Liver (tissue), 9 donors: ENCODE data around the gene AMIGO2. TPM values are rescaled to one million over a fixed set of nuclear protein-coding genes. Genes with fewer than 3 reads are reported as not detected.

Experiments used
- DNase-seq: peaks from one replicate; pipeline ENCODE4 v3.0.0-alpha.2; 2017; ENCODE audit warnings: low spot score
- H3K27ac ChIP-seq, 2 donors: one replicate each; pipeline ENCODE4 v1.7.0; 2013; ENCODE audit warnings: inconsistent platforms in 2 of 2, low read length in 2 of 2, control low read depth in 1 of 2, low read depth in 1 of 2, mild to moderate bottlenecking in 1 of 2
- H3K27me3 ChIP-seq, 4 donors: one replicate each; pipeline versions ENCODE4 v1.6.1 to v1.7.0; 2013; ENCODE audit warnings: low read length in 3 of 4, inconsistent platforms in 1 of 4, mild to moderate bottlenecking in 1 of 4, moderate library complexity in 1 of 4; ENCODE audit not compliant: control insufficient read depth in 4 of 4, insufficient read depth in 4 of 4
- H3K36me3 ChIP-seq, 4 donors: one replicate each; pipeline versions ENCODE4 v1.6.1 to v1.7.0; 2013; ENCODE audit warnings: low read length in 3 of 4, mild to moderate bottlenecking in 3 of 4, low read depth in 1 of 4, moderate library complexity in 1 of 4; ENCODE audit not compliant: control insufficient read depth in 4 of 4, insufficient read depth in 3 of 4
- H3K4me1 ChIP-seq, 4 donors: one replicate each; pipeline versions ENCODE4 v1.6.1 to v1.7.0; 2013; ENCODE audit warnings: low read length in 3 of 4, mild to moderate bottlenecking in 3 of 4, moderate library complexity in 1 of 4; ENCODE audit not compliant: control insufficient read depth in 4 of 4, insufficient read depth in 4 of 4
- H3K4me3 ChIP-seq, 3 donors: one replicate each; pipeline versions ENCODE4 v1.6.1 to v1.7.0; 2013; ENCODE audit warnings: low read length in 3 of 3, control low read depth in 1 of 3, low read depth in 1 of 3, mild to moderate bottlenecking in 1 of 3
- H3K9ac ChIP-seq, 2 donors: one replicate each; pipeline ENCODE4 v1.7.0; 2013; ENCODE audit warnings: low read length in 2 of 2, mild to moderate bottlenecking in 2 of 2, moderate library complexity in 2 of 2, control low read depth in 1 of 2, low read depth in 1 of 2
- H3K9me3 ChIP-seq, 4 donors: one replicate each; pipeline versions ENCODE4 v1.6.1 to v1.7.0; 2013; ENCODE audit warnings: low read length in 3 of 4; ENCODE audit not compliant: control insufficient read depth in 4 of 4
- FOXA1 ChIP-seq: IDR thresholded peaks from 2 replicates; pipeline ENCODE4 v1.6.1; 2016; ENCODE audit warnings: antibody characterized with exemption
- FOXA2 ChIP-seq: IDR thresholded peaks from 2 replicates; pipeline ENCODE4 v1.6.1; 2016; ENCODE audit warnings: antibody characterized with exemption
- GABPA ChIP-seq, 2 donors: IDR thresholded peaks in 1 of 2; conservative IDR thresholded peaks in 1 of 2; 2 replicates each; pipeline ENCODE4 v1.6.1; 2016; ENCODE audit warnings: antibody characterized with exemption in 2 of 2, mild to moderate bottlenecking in 1 of 2, moderate library complexity in 1 of 2
- JUND ChIP-seq, 2 donors: IDR thresholded peaks; 2 replicates each; pipeline ENCODE4 v1.6.1; 2016; ENCODE audit warnings: antibody characterized with exemption in 2 of 2
- NR2F2 ChIP-seq: IDR thresholded peaks from 2 replicates; pipeline ENCODE4 v1.6.1; 2016; ENCODE audit warnings: antibody characterized with exemption
- RAD21 ChIP-seq, 2 donors: IDR thresholded peaks; 2 replicates each; pipeline ENCODE4 v1.6.1; 2016; ENCODE audit warnings: antibody characterized with exemption in 2 of 2, mild to moderate bottlenecking in 2 of 2
- RXRA ChIP-seq, 2 donors: IDR thresholded peaks; 2 replicates each; pipeline ENCODE4 v1.6.1; 2017 to 2018; ENCODE audit warnings: antibody characterized with exemption in 2 of 2, mild to moderate bottlenecking in 1 of 2
- SP1 ChIP-seq: IDR thresholded peaks from 2 replicates; pipeline ENCODE4 v1.6.1; 2018; ENCODE audit warnings: antibody characterized with exemption, mild to moderate bottlenecking
- TAF1 ChIP-seq: conservative IDR thresholded peaks from 2 replicates; pipeline ENCODE4 v1.6.1; 2016; ENCODE audit warnings: antibody characterized with exemption, mild to moderate bottlenecking
- YY1 ChIP-seq: IDR thresholded peaks from 2 replicates; pipeline ENCODE4 v1.6.1; 2016; ENCODE audit warnings: antibody characterized with exemption, mild to moderate bottlenecking
- WGBS: extraction: QIAGEN DNeasy Blood & Tissue Kit; methylation state at CpG from one replicate; pipeline ENCODE4 v1.1.7; 2013; 5-methylcytosine and 5-hydroxymethylcytosine counted together
- polyA plus RNA-seq, 2 donors: library from polyadenylated mRNA; stranded (reverse) in 1 of 2; unstranded in 1 of 2; fragments of 200-250 nt in 1 of 2; fragments of >200 nt in 1 of 2; fragmentation: Nextera tagmentation in 1 of 2; extraction: Ambion mirVana in 1 of 2; gene quantifications; one replicate each; pipeline versions ENCODE4 v1.2.1 to v1.2.3, GENCODE V29; 2013 to 2015
- total RNA-seq, 2 donors: library from RNA; depleted of rRNA; stranded (reverse); fragments of >200 nt; gene quantifications; one replicate each; pipeline ENCODE4 v1.2.3, GENCODE V29; 2014
- TF ChIP-seq, protein P1 (sequence below): IDR thresholded peaks from 2 replicates; pipeline ENCODE4 v1.6.1; 2016; ENCODE audit warnings: antibody characterized with exemption
- TF ChIP-seq, protein P2 (sequence below): fragments of 150-350 bp; IDR thresholded peaks from 2 replicates; pipeline ENCODE4 v1.5.1; 2017; ENCODE audit warnings: improper control_type of control experiment, low read depth, low read length; ENCODE audit not compliant: missing input control
- TF ChIP-seq, protein P3 (sequence below): IDR thresholded peaks from 2 replicates; pipeline ENCODE4 v1.6.1; 2016; ENCODE audit warnings: antibody characterized with exemption, mild to moderate bottlenecking
- TF ChIP-seq, protein P4 (sequence below): IDR thresholded peaks from 2 replicates; pipeline ENCODE4 v1.6.1; 2016; ENCODE audit warnings: antibody characterized with exemption
- donor health status: healthy.
- donor health status: healthy.
- donor health status: healthy.
- donor health status: healthy.
- donor health status: healthy.

Gene AMIGO2
- total and polyA plus RNA-seq, 4 donors: 1.2 to 3.5 (median 2.3) TPM

DNA sequence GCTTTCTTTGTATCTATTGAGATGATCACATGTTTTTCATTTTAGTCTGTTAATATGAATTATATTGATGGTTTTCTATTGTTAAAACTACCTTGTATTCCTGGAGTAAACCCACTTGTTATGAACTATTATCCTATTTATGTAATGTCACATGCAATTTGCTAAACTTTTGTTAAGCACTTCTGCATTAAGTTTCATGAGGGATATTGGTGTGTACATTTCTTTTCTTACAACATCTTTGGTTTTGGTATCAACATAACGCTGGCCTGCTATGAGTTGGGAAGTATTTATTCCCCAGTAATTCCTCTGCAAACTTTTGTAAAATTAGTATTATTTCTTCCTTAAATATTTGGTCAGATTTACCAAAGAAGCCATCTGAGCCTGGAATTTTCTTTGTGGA lies 46.5 kb upstream of the AMIGO2 start:
- H3K9me3 ChIP-seq: no peaks in the 10 kb centered on the region
- WGBS: 91% methylated on average over 1 of the region's 1 CpG
- no peak overlapping the region for H3K4me3 ChIP-seq
- no peak overlapping the region for H3K9ac ChIP-seq
- no peak overlapping the region for H3K27ac ChIP-seq
- no peaks in the 10 kb centered on the region for H3K27me3 ChIP-seq
- H3K4me1 ChIP-seq: no peaks in the 10 kb centered on the region
- no peak for TF ChIP-seq GABPA (IDR thresholded peaks at IDR 0.05 in 1 of 2, conservative IDR thresholded peaks at IDR 0.05 in 1 of 2)
- no peak for TF ChIP-seq JUND (IDR thresholded peaks at IDR 0.05)
- TF ChIP-seq, protein P1, sequence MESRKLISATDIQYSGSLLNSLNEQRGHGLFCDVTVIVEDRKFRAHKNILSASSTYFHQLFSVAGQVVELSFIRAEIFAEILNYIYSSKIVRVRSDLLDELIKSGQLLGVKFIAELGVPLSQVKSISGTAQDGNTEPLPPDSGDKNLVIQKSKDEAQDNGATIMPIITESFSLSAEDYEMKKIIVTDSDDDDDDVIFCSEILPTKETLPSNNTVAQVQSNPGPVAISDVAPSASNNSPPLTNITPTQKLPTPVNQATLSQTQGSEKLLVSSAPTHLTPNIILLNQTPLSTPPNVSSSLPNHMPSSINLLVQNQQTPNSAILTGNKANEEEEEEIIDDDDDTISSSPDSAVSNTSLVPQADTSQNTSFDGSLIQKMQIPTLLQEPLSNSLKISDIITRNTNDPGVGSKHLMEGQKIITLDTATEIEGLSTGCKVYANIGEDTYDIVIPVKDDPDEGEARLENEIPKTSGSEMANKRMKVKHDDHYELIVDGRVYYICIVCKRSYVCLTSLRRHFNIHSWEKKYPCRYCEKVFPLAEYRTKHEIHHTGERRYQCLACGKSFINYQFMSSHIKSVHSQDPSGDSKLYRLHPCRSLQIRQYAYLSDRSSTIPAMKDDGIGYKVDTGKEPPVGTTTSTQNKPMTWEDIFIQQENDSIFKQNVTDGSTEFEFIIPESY: no peak
- TF ChIP-seq RXRA (IDR thresholded peaks at IDR 0.05): no peak
- no peak for TF ChIP-seq NR2F2
- no peak for TF ChIP-seq FOXA1
- TF ChIP-seq SP1: no peak
- H3K36me3 ChIP-seq: no peaks in the 10 kb centered on the region
- no peak for DNase-seq

DNA sequence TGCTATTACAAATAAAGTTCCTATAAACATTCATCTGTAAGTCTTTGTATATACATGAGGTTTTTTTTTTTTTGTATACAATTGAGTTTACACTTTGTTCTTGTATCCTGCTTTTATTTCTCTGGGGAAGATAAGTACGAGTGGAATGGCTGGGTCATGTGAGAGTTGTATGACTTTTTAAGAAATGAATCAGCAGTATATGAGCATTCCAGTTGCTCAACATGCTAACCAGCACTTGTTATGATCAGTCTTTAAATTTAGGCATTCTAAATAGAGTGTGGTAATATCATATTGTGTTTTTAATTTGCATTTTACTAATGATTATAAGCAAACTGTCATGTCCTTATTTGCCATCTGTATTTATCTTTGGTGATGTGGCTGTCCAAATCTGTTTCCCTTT lies 44.7 kb upstream of the AMIGO2 start:
- Histone ChIP-seq H3K27me3 (no peaks in the 10 kb centered on the region), H3K36me3 (no peaks in the 10 kb centered on the region), H3K27ac (no peak overlapping the region), H3K9ac (no peak overlapping the region), H3K4me1 (no peaks in the 10 kb centered on the region), H3K9me3 (no peaks in the 10 kb centered on the region), H3K4me3 (no peak overlapping the region)
- 62% methylated on average over 1 of the region's 1 CpG for WGBS
- TF ChIP-seq SP1 (no peak), RAD21 (IDR thresholded peaks at IDR 0.05) (no peak)
- TF ChIP-seq, protein P2, sequence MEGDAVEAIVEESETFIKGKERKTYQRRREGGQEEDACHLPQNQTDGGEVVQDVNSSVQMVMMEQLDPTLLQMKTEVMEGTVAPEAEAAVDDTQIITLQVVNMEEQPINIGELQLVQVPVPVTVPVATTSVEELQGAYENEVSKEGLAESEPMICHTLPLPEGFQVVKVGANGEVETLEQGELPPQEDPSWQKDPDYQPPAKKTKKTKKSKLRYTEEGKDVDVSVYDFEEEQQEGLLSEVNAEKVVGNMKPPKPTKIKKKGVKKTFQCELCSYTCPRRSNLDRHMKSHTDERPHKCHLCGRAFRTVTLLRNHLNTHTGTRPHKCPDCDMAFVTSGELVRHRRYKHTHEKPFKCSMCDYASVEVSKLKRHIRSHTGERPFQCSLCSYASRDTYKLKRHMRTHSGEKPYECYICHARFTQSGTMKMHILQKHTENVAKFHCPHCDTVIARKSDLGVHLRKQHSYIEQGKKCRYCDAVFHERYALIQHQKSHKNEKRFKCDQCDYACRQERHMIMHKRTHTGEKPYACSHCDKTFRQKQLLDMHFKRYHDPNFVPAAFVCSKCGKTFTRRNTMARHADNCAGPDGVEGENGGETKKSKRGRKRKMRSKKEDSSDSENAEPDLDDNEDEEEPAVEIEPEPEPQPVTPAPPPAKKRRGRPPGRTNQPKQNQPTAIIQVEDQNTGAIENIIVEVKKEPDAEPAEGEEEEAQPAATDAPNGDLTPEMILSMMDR: no peak
- TF ChIP-seq, protein P3, sequence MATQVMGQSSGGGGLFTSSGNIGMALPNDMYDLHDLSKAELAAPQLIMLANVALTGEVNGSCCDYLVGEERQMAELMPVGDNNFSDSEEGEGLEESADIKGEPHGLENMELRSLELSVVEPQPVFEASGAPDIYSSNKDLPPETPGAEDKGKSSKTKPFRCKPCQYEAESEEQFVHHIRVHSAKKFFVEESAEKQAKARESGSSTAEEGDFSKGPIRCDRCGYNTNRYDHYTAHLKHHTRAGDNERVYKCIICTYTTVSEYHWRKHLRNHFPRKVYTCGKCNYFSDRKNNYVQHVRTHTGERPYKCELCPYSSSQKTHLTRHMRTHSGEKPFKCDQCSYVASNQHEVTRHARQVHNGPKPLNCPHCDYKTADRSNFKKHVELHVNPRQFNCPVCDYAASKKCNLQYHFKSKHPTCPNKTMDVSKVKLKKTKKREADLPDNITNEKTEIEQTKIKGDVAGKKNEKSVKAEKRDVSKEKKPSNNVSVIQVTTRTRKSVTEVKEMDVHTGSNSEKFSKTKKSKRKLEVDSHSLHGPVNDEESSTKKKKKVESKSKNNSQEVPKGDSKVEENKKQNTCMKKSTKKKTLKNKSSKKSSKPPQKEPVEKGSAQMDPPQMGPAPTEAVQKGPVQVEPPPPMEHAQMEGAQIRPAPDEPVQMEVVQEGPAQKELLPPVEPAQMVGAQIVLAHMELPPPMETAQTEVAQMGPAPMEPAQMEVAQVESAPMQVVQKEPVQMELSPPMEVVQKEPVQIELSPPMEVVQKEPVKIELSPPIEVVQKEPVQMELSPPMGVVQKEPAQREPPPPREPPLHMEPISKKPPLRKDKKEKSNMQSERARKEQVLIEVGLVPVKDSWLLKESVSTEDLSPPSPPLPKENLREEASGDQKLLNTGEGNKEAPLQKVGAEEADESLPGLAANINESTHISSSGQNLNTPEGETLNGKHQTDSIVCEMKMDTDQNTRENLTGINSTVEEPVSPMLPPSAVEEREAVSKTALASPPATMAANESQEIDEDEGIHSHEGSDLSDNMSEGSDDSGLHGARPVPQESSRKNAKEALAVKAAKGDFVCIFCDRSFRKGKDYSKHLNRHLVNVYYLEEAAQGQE: no peak
- no peak for DNase-seq

DNA sequence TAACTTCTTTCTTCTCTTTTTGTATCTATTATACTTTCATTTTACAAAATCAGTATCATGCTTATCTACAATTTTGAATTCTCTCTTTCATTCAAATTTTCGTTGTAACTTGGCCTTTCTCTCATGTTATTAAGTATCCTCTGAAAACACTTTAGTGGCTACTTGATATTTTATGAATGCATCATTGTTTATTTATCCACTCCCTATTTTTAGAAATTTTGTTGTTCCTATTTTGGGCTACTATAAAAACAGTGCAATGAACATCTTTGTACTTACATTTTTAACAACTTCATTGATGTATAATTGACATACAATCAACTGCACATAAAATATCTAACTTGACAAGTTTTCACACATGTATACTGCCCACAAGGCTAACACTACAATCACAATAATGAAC lies 44.0 kb upstream of the AMIGO2 start:
- TF ChIP-seq TAF1 (no peak), NR2F2 (no peak), JUND (IDR thresholded peaks at IDR 0.05) (no peak), SP1 (no peak), YY1 (no peak), GABPA (IDR thresholded peaks at IDR 0.05 in 1 of 2, conservative IDR thresholded peaks at IDR 0.05 in 1 of 2) (no peak), FOXA2 (no peak)
- TF ChIP-seq, protein P4, sequence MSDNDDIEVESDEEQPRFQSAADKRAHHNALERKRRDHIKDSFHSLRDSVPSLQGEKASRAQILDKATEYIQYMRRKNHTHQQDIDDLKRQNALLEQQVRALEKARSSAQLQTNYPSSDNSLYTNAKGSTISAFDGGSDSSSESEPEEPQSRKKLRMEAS: no peak
- TF ChIP-seq, protein P3: no peak
- no peaks in the 10 kb centered on the region for H3K27me3 ChIP-seq
- H3K4me1 ChIP-seq: no peaks in the 10 kb centered on the region
- DNase-seq: no peak
- H3K9me3 ChIP-seq: no peaks in the 10 kb centered on the region
- no peaks in the 10 kb centered on the region for H3K36me3 ChIP-seq
- 64% methylated on average over 1 of the region's 1 CpG for WGBS
- H3K9ac ChIP-seq: no peak overlapping the region
- H3K4me3 ChIP-seq: no peak overlapping the region
- H3K27ac ChIP-seq: no peak overlapping the region
